MV-4-11 (cell line): ENCODE measurements around the gene TIGD1.
"Not testable (repeated sequence)": the region's sequence is repeated elsewhere in the genome, so short reads cannot be mapped to it uniquely, and the experiment has no call there.

ENCODE experiments used
- DNase-seq: peaks from one replicate; lab custom pipeline; 2025; lab: John Stamatoyannopoulos, UW

Gene TIGD1

DNA sequence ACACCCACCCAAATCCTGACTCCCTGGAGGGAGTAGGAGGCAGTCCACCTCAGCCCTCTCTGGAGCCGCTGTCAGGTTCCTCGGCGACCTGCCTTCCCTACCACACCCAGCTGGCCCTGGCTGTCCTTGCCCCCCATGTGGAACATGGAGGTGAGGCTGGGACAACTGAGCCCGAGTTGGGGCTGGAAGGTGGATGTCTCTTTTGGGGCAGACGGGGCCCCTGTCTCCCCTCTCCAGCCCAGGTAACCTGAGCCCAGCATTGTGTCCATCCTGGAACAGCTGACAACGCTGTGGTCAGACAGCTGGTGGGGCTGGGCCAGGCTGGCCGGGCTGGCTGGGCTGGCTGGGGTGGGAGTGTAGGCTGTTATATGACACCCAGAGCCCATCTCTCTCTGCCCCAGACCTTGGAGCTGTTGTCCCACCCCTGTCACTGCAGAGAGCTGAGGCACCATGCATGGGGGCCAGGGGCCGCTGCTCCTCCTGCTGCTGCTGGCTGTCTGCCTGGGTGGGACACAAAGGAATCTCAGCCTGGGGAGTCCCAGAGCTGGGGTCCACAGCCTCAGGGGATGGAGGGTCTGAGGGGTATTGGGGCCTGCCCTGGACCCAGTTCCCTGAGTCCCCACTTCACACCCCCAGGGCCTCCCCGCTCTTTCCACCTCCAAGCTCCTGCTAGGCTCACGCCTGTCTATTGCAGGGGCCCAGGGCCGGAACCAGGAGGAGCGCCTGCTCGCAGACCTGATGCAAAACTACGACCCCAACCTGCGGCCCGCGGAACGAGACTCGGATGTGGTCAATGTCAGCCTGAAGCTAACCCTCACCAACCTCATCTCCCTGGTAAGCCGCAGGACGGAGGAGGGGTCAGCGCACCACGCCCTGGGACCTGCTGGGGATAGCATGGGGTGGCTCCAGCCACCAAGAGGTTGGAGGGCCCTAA lies 10.8 kb downstream of the TIGD1 start, which contains the start of gene CHRNG:
TSS of gene CHRNG (plus strand) at position 395 of the 934 bp plus-strand sequence. CDS start at position 451, 56 bp downstream.
- DNase-seq = no peak

GRCh38 chr2:232538671-232539070 lies 11.7 kb downstream of the TIGD1 start:
- peak; percentile 13 for DNase-seq

GRCh38 chr2:232537499-232537898 lies 12.9 kb downstream of the TIGD1 start:
- DNase-seq = no peak

DNA sequence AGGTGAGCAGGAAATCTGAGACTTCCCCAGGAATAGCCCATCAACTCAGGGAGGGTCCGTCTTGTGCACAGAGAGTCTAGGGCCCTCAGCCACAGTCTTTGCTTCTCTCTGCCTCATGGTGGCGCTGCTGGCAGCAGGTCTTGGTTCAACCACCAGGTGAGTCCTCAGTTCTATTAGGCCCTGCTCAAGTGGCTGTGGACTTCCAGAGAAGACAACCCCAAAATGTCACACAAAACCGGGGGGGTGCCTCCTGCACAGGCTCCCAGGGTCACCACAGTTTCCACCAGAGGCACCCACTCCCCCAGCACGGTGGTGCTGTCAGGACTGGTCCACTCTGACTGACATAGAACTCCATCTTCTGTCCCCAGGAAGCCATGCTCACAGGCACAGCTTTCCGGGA lies 13.3 kb downstream of the TIGD1 start:
- DNase-seq = no peak

DNA sequence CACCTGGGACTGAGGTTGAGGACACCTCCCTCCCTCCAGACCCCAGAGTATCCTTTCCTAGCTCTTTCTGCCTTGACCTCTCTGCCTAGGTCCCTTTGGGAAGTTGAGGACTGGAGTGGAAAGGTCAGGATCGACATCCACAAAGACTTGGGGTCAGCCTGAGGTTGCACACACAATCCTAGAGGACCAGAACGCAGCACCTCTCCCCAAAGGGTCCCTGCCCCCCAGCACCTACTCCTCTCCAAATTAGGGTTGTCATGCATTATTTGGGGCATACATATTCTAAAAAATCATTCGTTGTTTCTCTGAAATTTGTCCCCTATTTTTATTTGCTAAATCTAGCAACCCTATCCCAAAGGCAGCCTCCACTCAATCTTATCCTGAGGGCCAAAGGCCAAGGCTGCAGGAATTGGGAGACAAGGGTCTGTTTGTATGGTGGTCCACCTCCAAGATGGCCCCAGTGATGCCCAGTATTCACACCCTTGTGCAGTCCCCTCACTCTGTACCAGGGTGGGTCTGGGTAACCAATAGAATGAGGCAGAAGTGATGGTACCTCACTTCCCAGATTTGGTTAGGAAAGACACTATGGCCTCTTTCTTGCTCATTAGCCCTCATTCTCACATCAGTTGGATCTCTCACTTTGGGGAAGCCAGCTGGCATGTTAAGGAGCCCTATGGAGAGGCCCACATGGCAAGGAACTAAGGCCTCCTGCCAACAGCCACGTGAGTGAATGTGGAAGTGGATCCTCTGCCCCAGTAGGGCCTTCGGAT lies 14.4 kb downstream of the TIGD1 start:
- DNase-seq = no peak

DNA sequence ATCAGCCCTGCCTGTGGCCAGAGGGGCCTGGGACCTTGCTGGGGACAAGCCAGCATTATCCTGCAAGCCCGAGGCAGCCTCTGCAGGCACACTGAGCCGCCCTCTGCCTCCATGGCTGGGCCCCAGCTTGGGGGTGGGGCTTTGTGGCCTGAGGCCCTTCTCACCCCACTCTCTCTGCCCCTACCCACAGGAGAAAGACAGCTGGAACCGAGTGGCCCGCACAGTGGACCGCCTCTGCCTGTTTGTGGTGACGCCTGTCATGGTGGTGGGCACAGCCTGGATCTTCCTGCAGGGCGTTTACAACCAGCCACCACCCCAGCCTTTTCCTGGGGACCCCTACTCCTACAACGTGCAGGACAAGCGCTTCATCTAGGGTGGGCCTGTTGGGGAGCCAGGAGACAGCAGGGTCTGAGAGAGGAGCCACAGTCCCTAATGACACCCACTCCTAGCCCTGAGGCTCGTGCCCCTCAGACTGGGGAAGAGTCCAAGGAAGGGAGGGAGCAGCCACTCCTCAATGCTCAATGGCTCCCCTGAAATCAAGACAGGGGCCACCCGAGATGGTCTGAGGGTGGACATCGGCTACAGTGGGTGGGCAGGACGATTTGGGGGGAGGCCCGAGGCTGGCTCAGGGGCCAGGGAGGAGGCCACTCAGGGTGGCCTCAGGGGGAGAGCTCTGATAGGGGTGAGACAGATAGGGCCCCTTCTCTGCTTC lies 15.3 kb downstream of the TIGD1 start:
- no peak for DNase-seq

- DNase-seq = no peak
Measured at GRCh38 chr2:232533944-232534710, 16.2 kb downstream of the TIGD1 start.

DNA sequence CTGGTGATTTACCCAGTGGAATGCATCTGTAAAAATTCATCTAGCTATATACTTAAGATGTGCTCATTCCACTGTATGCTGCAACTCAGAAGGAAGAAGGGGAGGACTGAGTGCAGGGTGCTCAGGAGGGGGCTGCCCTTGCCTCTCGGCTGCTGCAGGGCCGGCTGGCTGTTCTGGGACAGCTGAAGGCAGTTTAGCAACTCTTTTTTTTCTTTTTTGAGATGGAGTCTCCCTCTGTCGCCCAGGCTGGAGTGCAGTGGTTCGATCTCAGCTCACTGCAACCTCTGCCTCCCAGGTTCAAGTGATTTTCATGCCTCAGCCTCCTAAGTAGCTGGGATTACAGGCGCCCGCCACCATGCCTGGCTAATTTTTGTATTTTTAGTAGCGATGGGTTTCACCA lies 17.5 kb downstream of the TIGD1 start:
- DNase-seq = not testable (repeated sequence)

DNA sequence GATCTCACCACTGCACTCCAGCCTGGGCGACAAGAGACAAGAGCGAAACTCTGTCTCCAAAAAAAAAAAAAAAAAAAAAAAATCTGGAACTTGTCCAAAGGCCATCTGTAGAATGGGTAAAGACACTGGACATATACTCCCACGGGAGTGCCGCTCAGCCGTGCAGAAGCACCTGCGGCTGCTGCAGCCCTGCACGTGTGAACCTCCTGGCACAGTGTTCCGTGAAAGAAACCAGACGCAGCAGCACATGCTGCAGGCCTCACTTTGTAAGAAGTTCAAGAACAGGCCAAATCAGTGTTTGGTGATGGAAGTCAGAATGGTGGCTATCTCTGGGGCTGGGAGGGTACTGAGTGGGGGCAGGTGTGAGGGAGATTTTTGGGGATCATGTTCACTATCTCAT lies 17.9 kb downstream of the TIGD1 start:
- DNase-seq = no peak

DNA sequence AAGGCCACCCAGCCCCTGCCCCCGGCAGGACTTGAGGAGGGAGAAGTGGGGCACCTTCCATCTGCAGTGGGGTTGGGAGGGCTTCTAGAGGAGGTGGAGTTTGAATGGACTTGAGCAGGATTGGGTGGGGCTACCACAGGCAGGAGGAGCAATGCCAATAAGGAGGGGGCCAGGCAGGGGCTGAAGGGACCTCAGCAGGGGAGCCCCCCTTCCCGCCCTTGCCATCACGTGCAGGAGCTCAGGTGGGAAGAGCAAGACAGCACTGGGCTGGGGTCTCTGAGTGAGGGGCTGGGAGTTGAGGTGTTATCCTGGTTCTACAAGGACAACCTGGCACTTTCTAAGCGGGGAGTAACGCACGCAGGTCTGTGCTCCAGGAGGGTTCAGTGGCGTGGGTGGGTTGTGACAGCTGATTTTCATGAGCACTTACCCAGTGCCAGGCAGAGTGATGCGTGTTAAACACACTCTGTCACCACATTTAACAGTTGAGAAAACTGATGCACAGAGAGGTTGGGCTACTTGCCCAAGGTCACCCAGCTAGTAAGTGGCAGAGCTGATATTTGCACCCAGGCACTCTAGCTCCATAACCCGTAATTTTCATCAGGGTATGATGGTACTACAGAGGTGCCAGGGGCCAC lies 19.6 kb downstream of the TIGD1 start:
- no peak for DNase-seq

DNA sequence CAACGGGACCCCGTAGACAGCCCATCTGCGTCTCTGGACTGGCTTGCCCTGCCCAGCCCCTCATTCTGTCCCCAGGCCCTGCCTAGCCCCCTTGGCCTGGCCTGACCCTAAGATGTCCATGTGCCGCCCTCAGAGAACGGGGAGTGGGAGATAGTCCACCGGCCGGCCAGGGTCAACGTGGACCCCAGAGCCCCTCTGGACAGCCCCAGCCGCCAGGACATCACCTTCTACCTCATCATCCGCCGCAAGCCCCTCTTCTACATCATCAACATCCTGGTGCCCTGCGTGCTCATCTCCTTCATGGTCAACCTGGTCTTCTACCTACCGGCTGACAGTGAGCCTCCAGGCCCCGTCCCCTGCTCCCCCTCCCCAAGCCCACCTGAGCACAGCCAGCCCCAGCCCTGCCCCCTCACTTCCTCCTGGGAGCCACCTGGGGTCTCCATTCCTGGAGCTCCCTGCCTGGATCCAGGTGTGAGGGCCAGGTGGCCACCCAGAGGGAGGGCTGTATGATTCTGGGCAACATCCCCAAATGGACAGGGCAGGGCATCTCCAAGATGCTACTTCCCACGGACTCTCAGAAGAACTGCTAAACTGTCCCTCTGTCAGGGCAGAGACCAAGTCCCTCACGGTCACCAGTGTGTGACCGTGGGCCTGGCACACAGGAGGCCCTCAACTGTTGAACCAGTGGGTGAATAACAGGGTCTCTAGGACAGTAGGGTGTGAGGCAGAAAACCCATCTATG lies 20.4 kb downstream of the TIGD1 start:
- no peak for DNase-seq

DNA sequence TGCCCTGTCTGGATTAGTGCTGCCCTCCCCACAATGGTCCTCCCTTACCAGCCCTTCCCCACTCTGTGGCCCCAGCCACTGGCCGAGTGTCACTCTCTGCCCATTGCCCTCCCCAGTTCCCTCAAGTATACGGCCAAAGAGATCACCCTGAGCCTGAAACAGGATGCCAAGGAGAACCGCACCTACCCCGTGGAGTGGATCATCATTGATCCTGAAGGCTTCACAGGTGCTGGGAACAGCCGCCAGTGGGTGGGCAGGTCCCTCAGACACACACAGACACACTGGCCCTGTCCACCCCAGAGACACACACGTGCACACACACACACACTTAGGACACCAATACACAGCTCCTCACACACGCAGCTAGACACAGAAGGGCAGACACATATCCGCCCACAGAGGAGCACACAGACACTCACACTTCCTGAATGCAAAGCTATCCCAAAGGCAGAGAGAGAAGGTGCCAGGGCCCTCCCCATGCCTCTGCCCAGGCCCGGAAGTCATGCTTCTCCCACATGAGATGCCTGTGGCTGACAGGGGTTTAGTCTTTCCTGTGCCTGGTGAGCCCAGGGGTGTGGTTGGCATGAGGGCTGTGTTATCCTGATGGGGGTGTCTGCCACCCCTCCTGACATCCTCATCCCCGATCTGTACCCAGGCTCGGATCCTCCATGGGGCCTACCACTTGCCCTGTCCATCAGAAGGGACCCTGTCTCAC lies 21.5 kb downstream of the TIGD1 start:
- DNase-seq = peak; percentile 50

DNA sequence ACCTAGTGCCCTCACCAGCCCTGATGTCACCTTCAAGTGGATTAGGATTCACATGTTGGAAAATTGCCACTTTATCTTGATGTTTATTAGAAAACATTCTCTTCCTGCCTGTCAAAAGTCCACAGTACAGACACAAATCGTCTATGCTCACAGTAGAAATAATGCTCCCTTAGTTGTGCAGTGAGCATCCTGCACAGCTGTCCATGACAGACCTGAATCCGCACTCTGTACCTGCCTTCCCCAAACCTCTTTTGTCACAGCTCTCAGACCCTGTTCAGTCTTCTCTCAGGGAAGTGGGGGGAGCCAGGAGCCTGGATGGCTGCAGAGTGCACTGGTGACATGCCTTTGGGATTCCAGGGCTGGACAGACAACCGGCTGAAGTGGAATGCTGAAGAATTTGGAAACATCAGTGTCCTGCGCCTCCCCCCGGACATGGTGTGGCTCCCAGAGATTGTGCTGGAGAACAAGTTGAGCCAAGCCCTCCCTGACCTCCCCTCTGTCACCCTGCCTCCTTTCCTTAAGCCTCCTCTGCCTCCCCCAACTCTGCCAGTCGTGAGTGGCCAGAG lies 22.4 kb downstream of the TIGD1 start:
- no peak for DNase-seq

GRCh38 chr2:232526372-232526941 lies 23.9 kb downstream of the TIGD1 start:
- DNase-seq = no peak

DNA sequence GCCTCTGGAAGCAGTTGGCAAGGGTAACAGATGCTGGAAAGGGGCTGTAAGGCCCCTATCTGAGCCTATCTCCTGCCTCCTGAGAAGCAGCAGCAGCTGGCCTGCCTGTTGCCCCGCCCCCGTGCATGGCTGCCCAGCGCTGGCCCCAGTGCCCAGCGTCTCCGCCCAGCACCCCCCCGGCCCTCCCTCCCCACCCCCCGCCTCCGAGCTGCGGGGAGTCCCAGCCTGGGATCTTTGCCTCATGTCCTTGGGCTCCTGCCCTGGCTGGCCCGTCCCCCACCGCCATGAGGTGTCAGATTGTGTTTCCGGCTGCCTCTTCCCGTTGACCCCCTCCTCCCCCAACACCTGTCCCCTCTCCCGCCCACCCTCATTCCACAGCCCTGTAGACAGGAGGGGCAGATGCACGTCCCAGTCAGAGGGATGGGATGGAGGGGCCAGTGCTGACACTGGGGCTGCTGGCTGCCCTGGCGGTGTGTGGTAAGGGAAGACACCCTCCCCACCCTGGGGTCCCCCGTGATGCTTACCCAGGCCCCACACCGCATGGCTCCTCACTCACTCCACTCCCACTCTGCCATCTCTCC lies 24.5 kb downstream of the TIGD1 start, which contains the start of gene CHRND:
TSS of gene CHRND (plus strand) at position 370 of the 581 bp plus-strand sequence. CDS start at position 426, 56 bp downstream.
- DNase-seq = no peak

GRCh38 chr2:232525199-232525598 lies 25.2 kb downstream of the TIGD1 start:
- DNase-seq = no peak

DNA sequence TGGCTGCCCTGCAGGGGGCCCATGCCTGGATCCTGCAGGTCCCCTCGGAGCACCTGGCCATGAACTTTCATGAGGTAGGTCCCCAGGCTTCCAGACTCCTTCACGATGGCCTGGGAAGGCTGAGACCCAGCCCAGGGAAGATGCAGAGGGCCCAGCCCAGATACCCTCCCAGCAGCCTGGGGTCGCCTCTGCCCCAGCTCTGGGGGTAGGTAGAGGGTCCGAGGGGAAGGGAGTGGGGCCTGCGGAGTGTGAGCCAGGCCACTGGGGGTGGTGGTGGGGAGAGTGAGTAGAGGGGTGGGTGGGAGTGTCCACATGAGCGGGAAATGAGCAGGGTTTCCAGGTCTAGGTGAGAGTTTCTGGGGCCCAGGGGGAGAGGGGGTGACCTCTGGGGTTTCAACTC lies 25.6 kb downstream of the TIGD1 start:
- no peak for DNase-seq
